Loucy (cell line): Measurements from ENCODE around the gene SUPV3L1.

Experiments
- H2AFZ ChIP-seq: fragments of 200-600 bp; sonication (generic); 2 replicates; pipeline ENCODE4 v1.6.0; 2016; ENCODE audit warnings: antibody characterized with exemption, mild to moderate bottlenecking, low read length, moderate library complexity
- H3F3A ChIP-seq: fragments of 200-600 bp; 2 replicates; pipeline ENCODE4 v1.6.0; 2016; ENCODE audit warnings: antibody characterized with exemption, low read depth, mild to moderate bottlenecking
- H3K27me3 ChIP-seq: fragments of 200-600 bp; sonication (generic); 2 replicates; pipeline ENCODE4 v1.6.1; 2014; ENCODE audit warnings: low read length, mild to moderate bottlenecking; ENCODE audit not compliant: insufficient read depth, poor library complexity, severe bottlenecking
- H3K36me3 ChIP-seq: fragments of 200-600 bp; sonication (generic); 2 replicates; pipeline ENCODE4 v1.6.1; 2016; ENCODE audit warnings: low read length; ENCODE audit not compliant: insufficient read depth
- H3K4me1 ChIP-seq: fragments of 200-600 bp; sonication (generic); 2 replicates; pipeline ENCODE4 v1.5.1; 2014; ENCODE audit warnings: low read length, mild to moderate bottlenecking; ENCODE audit not compliant: insufficient read depth, poor library complexity, severe bottlenecking
- H3K4me2 ChIP-seq: fragments of 200-600 bp; sonication (generic); 2 replicates; pipeline ENCODE4 v1.6.0; 2014; ENCODE audit warnings: antibody characterized with exemption, low read length, low read depth, mild to moderate bottlenecking; ENCODE audit not compliant: poor library complexity, severe bottlenecking
- H3K4me3 ChIP-seq: fragments of 200-600 bp; sonication (generic); 2 replicates; pipeline ENCODE4 v1.5.1; 2014; ENCODE audit warnings: low read length, mild to moderate bottlenecking, mixed read lengths; ENCODE audit not compliant: poor library complexity, severe bottlenecking
- H3K79me2 ChIP-seq: fragments of 200-600 bp; sonication (generic); 2 replicates; pipeline ENCODE4 v1.6.1; 2014; ENCODE audit warnings: low read length; ENCODE audit not compliant: insufficient read depth
- H3K9ac ChIP-seq: fragments of 200-600 bp; sonication (generic); 2 replicates; pipeline ENCODE4 v1.6.0; 2014; ENCODE audit warnings: mild to moderate bottlenecking, low read depth, low read length, moderate library complexity; ENCODE audit not compliant: poor library complexity, severe bottlenecking
- H3K9me2 ChIP-seq: fragments of 200-600 bp; sonication (generic); replicated peaks from 2 replicates; pipeline ENCODE4 v1.6.1; 2016; ENCODE audit warnings: low read depth, low read length, mixed read lengths
- H3K9me3 ChIP-seq: fragments of 200-600 bp; sonication (generic); 2 replicates; pipeline ENCODE4 v1.6.1; 2014; ENCODE audit warnings: mild to moderate bottlenecking, antibody characterized with exemption, low read length, low read depth; ENCODE audit not compliant: insufficient read depth
- H4K20me1 ChIP-seq: fragments of 200-600 bp; sonication (generic); 2 replicates; pipeline ENCODE4 v1.6.0; 2014; ENCODE audit warnings: antibody characterized with exemption, low read length, mild to moderate bottlenecking; ENCODE audit not compliant: insufficient read depth, poor library complexity, severe bottlenecking
- EZH2phosphoT487 ChIP-seq: fragments of 200-600 bp; IDR thresholded peaks from 2 replicates; pipeline ENCODE4 v1.6.1; 2018; ENCODE audit warnings: antibody characterized with exemption, mild to moderate bottlenecking, moderate library complexity, borderline replicate concordance
- TF ChIP-seq, protein P1 (sequence below): fragments of 200-600 bp; sonication (generic); conservative IDR thresholded peaks from 2 replicates; pipeline ENCODE4 v1.5.1; 2014; ENCODE audit warnings: mild to moderate bottlenecking, antibody characterized with exemption, low read length

The SUPV3L1 gene

DNA sequence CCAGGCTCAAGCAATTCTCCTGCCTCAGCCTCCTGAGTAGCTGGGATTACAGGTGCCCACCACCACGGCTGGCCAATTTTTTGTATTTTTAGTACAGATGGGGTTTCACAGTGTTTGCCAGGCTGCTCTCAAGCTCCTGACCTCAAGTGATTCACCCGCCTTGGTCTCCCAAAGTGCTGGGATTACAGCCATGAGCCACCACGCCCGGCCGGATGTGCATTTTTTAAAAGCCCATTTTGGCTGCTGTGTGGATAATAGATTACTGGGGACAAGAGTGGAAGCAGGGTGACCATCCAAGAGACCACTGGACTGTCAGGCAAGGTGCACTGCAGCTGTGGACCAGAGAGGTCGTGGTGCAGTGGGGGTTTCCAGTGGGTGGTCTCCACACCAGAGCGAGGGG lies 61.5 kb downstream of the SUPV3L1 start:
- Histone ChIP-seq H3K27me3 (no peaks in the 10 kb centered on the region), H4K20me1 (no peaks in the 10 kb centered on the region), H3K4me2 (no peak overlapping the region), H3K4me3 (no peak overlapping the region), H3K9me2 (no peaks in the 10 kb centered on the region), H3F3A (no peaks in the 10 kb centered on the region), H2AFZ (no peak overlapping the region), H3K9ac (no peak overlapping the region), H3K9me3 (no peaks in the 10 kb centered on the region), H3K79me2 (no peaks in the 10 kb centered on the region), H3K4me1 (peaks cover 12% of the 10 kb centered on the region), H3K36me3 (no peaks in the 10 kb centered on the region)
- TF ChIP-seq, protein P1, sequence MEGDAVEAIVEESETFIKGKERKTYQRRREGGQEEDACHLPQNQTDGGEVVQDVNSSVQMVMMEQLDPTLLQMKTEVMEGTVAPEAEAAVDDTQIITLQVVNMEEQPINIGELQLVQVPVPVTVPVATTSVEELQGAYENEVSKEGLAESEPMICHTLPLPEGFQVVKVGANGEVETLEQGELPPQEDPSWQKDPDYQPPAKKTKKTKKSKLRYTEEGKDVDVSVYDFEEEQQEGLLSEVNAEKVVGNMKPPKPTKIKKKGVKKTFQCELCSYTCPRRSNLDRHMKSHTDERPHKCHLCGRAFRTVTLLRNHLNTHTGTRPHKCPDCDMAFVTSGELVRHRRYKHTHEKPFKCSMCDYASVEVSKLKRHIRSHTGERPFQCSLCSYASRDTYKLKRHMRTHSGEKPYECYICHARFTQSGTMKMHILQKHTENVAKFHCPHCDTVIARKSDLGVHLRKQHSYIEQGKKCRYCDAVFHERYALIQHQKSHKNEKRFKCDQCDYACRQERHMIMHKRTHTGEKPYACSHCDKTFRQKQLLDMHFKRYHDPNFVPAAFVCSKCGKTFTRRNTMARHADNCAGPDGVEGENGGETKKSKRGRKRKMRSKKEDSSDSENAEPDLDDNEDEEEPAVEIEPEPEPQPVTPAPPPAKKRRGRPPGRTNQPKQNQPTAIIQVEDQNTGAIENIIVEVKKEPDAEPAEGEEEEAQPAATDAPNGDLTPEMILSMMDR = no peak
- TF ChIP-seq EZH2phosphoT487 = no peak

DNA sequence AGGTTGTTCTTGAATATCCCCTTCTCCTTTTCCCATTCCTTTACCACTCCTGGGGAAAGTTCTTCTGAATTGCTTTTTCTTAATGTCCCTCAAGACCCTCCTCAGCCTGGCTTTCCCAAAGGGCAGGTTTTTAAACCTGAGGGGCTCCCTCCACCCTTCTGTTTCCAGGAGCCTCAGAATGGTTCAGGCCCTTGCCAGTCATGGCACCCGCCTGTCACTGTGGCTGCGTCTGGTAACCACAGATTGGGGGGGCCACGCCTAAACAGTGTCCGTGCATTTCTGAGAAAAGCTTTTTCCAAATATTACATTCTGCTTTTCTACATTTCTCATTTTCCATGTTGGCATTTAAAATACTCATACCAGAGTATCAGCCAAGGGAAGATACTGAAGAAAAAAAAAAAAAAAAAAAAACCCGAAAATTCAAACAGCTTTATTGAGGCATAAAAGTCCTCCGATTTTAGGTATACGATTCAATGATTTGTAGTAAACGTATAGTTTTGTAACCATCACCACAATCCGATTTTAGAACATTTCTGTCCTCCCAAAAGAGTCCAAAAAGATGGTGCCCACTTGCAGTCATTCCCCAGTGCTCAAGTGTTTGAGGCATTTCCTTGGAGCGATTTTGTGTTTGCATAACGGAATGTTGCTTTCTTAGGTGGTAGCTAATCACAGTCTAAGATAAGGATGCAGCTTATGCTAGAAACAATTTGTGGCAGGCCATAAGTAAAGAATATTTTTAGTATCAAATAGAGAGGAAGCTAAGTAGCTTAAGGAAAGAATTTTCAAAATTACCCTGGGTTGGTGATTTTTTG lies 62.2 kb downstream of the SUPV3L1 start:
- no peak overlapping the region for H2AFZ ChIP-seq
- no peaks in the 10 kb centered on the region for H3K9me3 ChIP-seq
- H3K36me3 ChIP-seq = no peaks in the 10 kb centered on the region
- H3K4me2 ChIP-seq = no peak overlapping the region
- no peak for TF ChIP-seq EZH2phosphoT487
- TF ChIP-seq, protein P1 = no peak
- no peaks in the 10 kb centered on the region for H3K9me2 ChIP-seq
- H3K9ac ChIP-seq = no peak overlapping the region
- H3K79me2 ChIP-seq = no peaks in the 10 kb centered on the region
- peaks cover 12% of the 10 kb centered on the region for H3K4me1 ChIP-seq
- no peaks in the 10 kb centered on the region for H3K27me3 ChIP-seq
- H3K4me3 ChIP-seq = no peak overlapping the region
- H4K20me1 ChIP-seq = no peaks in the 10 kb centered on the region
- no peaks in the 10 kb centered on the region for H3F3A ChIP-seq

DNA sequence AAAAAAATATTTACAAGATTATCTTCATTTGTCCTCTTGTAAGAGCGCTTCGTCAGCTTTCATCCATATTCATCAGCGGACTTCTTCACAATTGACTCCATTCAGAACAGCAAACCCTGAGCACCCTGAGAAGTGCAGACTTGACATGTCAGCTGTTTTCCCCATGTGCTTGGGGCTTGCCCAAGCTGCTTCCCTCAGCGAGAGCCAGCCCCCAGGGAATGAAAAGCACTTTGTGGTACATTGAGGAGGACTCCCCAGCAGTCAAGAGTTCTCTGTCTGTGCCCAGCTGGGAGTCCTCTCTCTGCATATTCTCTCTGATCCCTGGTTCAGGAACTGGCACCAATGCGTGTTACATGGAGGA lies 62.8 kb downstream of the SUPV3L1 start:
- Histone ChIP-seq H3K9me2 (no peaks in the 10 kb centered on the region), H3K4me3 (no peak overlapping the region), H3K9me3 (no peaks in the 10 kb centered on the region), H3K4me2 (no peak overlapping the region), H3K4me1 (peaks cover 11% of the 10 kb centered on the region), H3K79me2 (no peaks in the 10 kb centered on the region), H2AFZ (no peak overlapping the region), H3K27me3 (no peaks in the 10 kb centered on the region), H3K9ac (no peak overlapping the region), H4K20me1 (no peaks in the 10 kb centered on the region), H3F3A (no peaks in the 10 kb centered on the region), H3K36me3 (no peaks in the 10 kb centered on the region)
- TF ChIP-seq EZH2phosphoT487 = no peak
- TF ChIP-seq, protein P1 = no peak
